NCI-H1105 treated with DMSO at 0.1 percent for 48 hours (cell line): ENCODE results near the gene RPAP2.
A peak's percentile ranks its signal among the peaks of the same experiment; 100 is the strongest.
"Not testable (repeated sequence)": the region's sequence is repeated elsewhere in the genome, so short reads cannot be mapped to it uniquely, and the experiment has no call there.

Experiments
- DNase-seq: peaks from one replicate; lab custom pipeline; 2025; lab: John Stamatoyannopoulos, UW

The RPAP2 gene

DNA sequence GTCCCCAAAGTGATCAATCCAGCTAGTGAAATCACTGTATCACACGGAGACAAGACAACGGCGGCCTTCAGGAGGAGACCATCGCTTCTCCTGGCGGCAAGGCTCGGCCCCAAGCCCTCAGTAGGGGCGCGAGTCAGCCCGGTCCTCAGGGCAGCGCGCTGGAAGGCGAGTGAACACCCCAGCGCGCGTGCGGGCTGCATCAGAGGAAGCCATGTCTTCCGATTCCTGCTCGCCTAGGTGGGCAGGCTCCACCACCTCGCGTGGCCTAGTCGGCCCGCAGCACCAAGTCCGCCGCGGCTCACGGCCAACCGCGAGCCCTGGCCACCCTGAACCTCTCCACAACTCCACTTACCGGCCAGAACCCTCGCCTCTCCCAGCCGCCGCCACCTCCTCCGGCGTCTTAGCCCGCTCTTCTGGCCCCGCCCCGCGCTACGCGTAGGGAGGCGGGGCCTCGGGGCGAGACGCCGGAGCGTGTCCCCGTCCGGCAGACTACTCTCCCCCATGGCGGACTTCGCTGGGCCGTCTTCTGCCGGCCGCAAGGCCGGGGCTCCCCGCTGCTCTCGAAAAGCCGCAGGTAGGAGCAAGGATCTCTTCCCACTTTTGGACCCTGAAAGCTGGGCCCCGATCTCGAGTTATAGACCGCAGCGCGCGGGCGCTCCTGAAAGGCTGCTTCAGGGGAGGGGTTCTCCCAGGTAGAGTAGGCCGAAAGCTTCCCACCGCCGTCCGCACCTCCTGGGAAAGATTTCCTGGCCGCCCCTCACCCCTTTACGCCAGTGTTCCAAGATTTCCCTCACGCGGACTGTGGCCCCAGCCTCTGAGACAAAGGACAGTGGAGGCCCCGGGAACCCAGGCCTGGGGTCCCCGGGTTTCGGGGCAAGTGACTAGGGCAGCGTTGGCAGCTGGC lies at the start of gene RPAP2, which contains the start of gene GLMN:
RPAP2 (plus strand) TSS at position 487 of the 904 bp plus-strand sequence; CDS start at position 502, 15 bp downstream.
GLMN (minus strand) TSS at position 415 of the 904 bp plus-strand sequence. CDS start 988 bp downstream, outside the sequence.
- peak; percentile 92 for DNase-seq

DNA sequence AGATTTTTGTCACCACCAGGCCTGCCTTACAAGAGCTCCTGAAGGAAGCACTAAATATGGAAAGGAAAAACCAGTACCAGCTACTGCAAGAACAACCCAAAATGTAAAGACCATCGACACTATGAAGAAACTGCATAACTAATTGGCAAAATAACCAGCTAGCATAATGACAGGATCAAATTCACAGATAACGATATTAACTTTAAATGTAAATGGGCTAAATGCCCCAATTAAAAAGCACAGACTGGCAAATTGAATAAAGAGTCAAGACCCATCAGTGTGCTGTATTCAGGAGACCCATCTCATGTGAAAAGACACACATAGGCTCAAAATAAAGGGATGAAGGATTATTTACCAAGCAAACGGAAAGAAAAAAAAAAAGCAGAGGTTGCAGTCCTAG lies 44.1 kb upstream of the RPAP2 start:
- not testable (repeated sequence) for DNase-seq

DNA sequence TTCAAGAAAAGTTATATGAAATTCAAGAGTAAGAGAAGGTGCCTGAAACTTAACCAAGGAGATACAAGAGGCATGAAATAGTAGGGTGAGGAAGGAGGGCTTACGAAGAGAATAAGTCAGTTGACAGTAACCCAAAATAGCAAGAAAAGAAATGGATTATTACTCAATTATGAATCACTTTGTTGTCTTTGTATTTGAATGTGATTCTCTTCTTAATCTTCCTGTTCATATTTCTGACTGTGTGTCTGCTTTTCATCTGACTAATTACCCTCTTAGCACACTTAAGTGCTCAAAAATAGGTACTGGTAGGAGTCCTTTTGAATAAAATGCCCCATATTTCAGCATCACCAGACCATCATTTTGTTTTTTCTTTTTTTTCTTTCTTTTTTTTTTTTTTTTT lies 39.5 kb upstream of the RPAP2 start:
- no peak for DNase-seq

DNA sequence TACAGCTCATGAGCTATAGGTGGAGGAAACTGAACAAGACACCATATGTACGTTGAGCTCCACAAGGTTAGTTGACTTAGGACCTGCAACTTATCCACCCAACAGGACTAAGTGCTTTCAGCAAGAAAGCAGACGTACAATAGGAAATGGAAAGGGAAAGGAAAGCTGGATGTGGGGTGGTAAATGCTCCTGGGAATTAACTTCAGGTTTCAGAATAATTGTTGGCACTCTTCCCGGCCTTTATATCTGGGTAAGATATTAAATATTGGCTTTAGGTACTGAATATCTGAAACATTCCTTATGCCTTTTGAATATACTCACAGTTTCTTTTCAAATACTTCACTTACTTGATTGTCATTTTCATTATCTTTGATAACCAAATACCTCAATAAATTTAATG lies 36.3 kb upstream of the RPAP2 start:
- DNase-seq: no peak

DNA sequence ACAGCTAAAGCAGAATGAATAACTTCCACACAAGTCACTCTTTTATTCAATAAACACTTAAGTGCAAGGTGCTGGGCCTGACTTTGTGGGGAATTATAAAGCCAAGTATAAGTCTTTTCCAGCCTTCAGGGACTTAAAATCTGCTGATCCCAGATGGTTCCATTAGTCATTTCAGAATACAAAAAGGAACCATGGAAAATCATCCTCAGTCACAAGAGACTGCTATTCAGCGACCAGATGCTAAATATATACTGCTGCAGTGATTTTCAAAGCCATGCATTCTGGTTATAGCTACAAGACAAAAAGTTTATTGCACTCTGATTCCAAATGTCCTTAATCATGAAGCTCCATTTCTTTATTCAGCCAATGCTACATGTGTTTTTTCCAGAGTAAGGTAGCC lies 25.8 kb upstream of the RPAP2 start:
- DNase-seq: no peak

DNA sequence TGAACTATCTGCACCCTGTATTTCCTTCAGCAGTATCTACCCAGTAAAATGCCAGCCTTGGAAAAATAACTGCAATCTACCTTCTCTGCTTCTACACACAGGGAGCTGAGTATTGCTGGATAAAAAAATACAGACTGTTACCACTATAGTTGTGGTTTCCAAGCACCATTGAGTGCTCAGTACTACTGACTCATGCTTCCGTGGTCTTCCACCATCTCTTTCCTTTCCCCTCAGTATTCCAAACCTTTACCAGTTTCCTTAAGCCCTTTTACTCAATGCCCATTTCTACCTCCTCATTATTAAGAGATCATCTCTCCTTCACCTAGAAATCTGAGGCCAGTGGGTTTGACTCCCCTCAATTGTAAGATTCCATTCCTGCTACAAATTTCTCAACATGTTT lies 23.9 kb upstream of the RPAP2 start:
- DNase-seq: no peak

DNA sequence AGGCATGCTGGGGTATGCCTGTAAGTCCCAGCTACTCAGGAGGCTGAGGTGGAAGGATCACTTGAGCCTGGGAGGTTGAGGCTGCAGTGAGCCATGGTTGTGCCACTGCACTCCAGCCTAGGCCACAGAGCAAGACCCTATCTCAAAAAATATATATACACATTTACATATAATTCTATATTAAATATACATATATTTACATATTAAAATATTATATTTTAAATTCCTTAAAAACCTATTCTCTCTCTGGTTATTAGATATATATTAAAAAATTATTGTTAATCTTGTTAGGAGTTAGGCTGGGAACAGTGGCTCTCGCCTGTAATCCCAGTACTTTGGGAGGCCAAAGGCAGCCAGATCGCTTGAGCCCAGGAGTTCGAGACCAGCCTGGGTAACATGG lies 22.8 kb upstream of the RPAP2 start:
- DNase-seq: no peak

DNA sequence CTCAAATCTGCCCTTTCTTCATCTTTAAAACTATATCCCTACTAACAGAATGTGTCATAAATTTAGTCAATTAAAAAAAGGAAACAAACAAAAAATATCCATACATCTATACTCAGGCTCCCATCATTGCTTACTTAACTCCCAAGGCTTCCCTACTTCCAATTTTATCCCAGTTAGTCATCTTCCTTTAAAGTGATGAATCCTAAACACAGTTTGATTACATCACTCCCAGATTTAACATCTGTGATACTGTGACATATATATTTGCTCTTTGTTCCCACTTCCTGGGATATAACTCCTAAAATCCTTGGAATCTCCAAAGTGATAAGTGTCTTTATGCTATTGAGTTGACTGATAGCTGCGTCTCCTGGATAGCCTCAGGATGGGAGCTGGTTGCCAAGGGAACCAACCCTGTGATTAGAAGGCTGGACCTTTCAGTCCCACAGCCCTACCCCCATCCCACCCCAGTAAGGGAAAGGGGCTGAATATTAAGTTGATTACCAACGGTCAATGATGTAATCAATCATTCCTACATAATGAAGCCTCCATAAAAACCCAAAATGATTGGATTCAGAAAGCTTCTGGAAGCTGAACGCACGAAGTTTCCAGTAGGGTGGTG lies 21.6 kb upstream of the RPAP2 start:
- DNase-seq: no peak

DNA sequence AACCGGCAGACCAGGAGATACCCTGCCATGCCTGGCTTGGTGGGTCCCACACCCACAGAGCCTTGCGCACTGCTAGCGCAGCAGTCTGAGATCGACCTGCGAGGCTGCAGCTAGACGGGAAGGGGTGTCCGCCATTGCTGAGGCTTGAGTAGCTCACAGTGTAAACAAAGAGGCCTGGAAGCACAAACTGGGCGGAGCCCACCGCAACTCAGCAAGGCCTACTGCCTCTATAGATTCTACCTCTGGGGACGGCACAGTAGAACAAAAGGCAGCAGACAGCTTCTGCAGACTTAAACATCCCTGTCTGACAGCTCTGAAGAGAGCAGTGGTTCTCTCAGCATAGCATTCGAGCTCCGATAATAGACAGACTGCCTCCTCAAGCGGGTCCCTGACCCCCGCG lies 19.1 kb upstream of the RPAP2 start:
- DNase-seq: not testable (repeated sequence)

DNA sequence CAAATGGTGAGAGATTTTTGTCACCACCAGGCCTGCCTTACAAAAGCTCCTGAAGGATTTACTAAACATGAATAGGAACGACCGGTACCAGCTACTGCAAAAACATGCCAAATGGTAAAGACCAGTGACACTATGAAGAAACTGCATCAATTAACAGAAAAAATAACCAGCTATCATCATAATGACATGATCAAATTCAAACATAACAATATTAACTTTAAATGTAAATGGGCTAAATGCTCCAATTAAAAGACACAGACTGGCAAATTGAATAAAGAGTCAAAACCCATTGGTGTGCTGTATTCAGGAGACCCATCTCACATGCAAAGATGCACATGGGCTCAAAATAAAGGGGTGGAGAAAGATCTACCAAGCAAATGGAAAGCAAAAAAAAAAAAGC lies 17.4 kb upstream of the RPAP2 start:
- not testable (repeated sequence) for DNase-seq

DNA sequence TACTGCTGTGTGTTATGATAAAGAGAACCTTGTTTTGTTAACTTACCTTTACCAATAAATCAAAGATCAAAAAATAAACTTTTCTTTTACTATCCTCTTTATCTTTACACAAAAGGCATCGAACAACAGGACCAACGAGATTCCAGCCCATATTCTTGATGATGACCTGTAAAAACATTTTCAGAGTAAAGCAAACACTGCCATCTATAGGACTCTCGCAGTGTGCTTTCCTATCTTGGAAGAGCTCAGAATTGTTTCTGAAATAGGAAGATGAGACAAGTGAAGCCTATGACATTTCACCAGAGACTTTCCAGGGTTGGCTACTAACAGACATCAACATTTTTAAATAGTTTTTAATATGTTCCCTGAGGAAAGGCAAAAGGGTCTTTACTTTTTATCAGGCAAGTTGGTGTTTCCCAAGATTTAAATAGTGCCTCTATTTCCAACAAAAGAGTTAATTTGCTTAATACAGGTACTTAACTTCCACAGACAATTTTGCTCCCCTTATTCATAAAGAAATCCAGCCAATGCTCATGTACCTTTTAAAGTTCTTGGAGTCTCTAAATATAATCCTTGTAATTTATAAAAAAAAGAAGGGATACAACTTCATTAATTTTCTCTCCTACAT lies 7.4 kb upstream of the RPAP2 start:
- DNase-seq: peak; percentile 70

DNA sequence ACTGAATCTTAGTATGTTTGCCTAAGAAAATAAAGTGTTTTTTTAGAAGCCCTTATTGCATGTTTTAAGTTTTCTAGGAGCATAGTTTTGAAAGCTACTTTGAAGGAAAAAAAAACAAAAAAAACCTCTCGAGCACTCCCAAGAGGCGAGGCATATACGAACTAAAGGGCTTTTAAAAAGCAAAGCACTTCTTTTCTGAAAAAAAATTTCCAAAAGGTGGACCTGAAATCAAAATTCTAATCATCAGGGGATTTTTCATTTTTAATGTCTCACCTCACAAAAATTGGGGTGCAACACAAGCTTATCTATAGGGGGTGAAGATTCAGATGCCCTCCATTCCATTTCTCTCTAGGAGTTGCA lies 666 bp upstream of the RPAP2 start:
- no peak for DNase-seq

DNA sequence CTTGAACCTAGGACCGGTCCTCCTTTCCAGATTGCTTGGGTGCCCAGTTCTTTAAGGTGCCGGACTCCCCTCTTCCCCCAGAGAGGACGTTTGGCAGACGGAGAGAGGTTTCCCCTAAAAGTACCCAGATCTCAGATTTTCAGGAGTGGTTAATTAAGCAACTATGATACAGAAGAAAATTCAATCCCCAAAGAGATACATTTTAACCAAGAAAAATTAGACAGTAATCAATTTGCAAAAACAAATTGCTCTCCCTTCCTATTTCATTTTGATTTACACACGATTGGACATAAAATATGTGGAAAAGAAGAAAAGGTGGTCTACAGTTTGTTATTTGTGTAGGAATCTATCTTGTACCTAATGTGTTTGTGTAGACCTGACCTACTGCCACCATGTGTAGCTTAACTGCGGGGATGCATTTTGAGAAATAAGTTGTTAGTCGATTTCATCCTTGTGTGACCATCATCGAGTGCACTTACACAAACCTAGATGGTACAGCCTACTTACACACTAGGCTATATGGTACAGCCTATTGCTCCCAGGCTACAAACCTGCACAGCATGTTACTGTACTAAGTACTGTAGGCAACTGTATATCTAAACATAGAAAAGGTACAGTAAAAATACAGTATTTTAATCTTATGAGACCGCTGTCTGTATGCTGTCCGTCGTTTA lies 755 bp downstream of the RPAP2 start:
- no peak for DNase-seq

DNA sequence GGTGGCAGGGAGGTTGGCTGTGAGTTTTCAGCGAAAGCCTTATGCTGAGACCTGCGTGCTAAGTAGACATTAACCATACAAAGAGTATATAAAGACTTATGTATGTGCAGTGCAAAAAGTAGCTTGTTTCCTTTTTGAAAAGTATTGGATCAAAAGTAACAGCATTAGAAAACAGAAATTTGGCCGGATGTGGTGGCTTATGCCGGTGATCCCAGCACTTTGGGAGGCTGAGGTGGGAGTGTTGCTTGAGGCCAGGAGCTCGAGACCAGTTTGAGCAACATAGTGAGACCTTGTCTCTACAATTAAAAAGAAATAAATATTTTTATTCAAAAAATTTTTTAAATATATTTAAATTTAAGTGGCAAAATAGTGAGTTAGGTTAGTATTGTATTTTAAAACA lies 2.2 kb downstream of the RPAP2 start:
- DNase-seq: no peak

DNA sequence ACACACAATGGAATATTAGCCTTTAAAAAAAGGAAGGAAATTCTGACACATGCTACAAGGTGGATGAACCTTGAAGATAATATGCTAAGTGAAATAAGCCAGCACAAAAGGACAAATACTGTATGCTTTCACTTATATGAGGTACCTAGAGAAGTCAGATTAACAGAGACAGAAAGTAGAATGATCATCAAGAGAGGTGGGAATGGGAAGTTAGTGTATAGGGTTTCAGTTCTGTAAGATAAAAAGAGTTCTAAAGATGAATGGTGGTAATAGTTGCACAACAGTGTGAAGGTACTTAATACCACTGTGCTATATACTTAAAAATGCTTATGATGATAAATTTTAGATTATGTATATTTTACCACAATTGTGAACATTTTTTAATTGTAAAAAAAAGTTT lies 7.2 kb downstream of the RPAP2 start:
- DNase-seq: no peak

DNA sequence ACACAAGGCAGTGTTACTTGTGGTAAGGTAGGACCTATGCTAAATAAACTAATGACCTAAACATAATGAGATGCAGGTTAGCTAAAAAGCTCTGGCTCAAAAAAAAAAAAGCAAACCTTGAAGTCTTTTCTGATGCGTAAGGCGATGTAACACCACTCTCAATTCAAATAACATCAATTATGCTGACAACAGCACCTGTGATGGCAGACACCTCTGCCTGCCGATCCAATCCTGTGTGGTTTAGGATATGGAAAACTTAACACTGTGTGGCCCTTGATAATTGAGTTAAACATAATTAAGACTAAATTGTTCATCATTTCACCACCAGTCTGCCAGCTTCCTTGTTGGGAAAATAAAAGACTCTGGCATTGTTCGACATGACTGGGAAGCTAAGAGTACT lies 9.1 kb downstream of the RPAP2 start:
- DNase-seq: no peak

DNA sequence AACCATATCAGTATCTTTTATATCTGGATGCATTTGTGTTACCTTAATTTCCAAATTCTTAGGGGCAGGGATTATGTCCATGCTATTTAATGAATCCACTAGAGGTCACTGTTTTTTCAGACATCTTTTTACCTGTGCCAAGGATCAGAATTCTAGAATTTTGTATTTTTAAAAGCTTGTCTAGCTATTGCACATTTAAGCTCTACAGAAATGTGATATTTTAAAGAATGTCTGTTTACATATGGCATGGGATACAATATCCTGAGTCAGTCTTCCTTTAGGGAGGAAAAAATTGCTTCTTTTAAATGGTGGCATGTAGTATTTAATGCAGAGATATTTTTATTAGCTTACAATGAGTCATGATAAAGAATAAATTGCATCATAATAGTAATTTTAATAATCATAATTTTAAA lies 11.3 kb downstream of the RPAP2 start:
- DNase-seq: peak; percentile 62

DNA sequence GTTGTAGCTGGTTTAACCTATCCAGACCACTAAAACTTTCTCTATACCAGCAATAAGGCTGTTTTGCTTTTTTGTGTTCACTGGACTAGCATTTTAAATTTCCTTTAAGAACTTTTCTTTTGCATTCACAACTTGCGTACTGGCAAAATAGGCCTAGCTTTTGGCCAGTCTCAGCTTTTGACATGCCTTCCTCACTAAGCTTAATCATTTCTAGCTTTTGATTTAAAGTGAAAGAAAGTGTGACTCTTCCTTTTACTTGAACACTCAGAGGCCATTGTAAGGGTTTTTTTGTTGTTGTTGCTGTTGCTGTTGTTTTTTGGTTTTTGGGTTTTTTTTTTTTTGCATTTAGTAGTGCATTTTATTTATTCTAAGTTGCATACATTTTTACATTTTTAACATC lies 15.2 kb downstream of the RPAP2 start:
- no peak for DNase-seq

DNA sequence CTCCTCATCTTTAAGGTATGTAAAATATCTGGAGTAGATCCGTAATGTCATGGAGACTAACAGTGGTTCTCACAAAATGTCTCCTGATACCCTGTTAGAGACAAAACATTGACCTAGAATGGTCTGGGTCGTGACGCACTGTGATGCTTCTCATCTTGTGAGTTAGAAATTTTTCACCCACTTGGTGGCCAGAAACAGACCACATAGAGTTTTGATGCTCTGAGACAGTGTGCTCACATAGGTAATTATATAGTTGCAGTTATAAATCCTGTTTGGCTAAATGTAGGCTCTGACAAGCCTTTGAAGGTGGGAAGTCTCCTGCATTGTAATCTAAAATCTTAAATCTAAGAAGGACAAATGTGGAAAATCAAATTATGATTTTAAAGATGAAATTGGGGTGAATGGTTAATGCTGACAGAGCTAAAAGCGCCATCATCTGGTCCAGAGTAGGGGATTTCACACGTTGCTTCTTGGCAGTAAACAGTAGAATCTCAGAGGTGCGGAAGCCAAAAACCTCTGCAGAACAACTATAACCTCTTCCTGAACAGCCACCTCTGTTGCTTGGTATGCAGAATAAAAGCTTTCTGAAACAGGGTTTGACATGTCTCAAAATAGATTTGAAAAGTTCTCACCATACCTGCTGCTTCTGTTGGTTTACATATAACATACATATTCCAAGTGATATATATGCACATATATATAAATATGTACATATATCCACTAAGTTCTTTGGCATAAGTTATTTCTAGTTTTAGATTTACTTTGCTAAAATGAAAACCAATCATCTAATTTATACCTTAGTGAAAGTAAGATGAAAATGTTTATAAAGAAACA lies 17.1 kb downstream of the RPAP2 start:
- DNase-seq: no peak

DNA sequence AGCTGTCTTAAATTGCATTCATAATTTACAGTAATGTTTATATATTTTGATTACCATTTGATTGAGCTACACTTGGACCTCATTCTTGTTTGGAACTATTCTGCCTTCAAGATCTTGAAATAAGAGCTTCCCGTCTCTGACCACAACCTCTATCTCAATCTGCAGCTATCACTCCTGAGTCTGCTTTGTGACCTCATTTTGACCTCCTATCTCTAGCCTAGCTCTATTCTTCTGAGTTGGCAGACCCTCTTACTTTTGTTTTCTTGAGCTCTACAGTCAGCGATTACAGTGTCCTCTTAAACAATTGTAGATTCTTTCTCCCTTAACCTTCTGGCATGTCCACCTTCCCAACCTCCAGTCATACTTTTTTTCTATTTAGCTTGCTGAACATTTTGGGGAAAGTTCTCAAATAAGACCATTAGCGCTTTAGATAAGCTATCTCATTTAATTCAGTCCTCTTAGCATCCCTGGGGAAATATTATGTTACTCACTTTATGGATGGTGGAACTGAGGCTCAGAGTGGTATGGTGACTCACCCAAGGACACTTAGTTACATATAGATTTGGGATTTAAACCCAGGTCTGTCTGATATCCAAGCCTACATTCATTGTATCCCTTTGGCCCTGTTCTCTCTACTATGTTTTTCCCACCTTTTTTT lies 19.1 kb downstream of the RPAP2 start:
- DNase-seq: no peak
